ENCODE data around the gene SMIM21.

DNA sequence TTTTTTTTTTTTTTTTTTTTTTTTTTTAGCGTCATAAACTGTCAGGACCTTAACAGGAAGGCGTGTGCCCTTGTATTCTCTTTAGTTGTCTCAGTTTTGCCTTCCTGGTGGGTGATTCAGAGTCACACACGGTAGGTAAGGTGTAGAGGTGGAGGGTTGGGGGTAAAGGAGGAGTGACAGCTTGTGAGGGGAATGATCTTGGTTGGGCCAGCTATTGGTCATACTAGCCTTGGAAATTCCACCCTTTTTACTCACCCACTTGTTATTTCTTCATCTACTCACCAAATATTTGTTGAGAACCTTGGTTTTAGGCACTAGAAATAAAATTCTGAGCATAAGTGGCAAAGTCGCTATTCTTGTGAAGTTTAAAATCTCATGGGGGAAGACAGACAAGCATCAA, 22.2 kb downstream of the SMIM21 start:
- TF ChIP-seq POLR2A (IDR thresholded peaks at IDR 0.05; ENCODE audit: low read length) (no peak), GATA1 (IDR thresholded peaks at IDR 0.05; ENCODE audit: low read depth, low read length) (no peak)

All from erythroblast (primary cell).